GM18858 (cell line): Measurements from ENCODE around the gene GREM2.

Experiments
- ATAC-seq: cut with Tn5 transposase; IDR thresholded peaks from one replicate; pipeline ENCODE4 v1.9.1; 2021; ENCODE audit not compliant: unreplicated experiment

GREM2 gene

GRCh38 chr1:240611619-240612480 lies at the start of gene GREM2:
Gene GREM2 (minus strand): TSS chr1:240612155. CDS start chr1:240493475, 118,680 bp downstream.
- ATAC-seq = peak; percentile 76

GRCh38 chr1:240658312-240658960 lies 46.5 kb upstream of the GREM2 start:
- no peak for ATAC-seq

- no peak for ATAC-seq
Observed at GRCh38 chr1:240656531-240656930, 44.6 kb upstream of the GREM2 start.

- no peak for ATAC-seq
Observed at GRCh38 chr1:240652961-240653409, 41.0 kb upstream of the GREM2 start.

GRCh38 chr1:240652549-240652948 lies 40.6 kb upstream of the GREM2 start:
- no peak for ATAC-seq

- ATAC-seq = no peak
Observed at GRCh38 chr1:240650877-240651276, 38.9 kb upstream of the GREM2 start.

GRCh38 chr1:240649733-240650721 lies 38.1 kb upstream of the GREM2 start:
- no peak for ATAC-seq

GRCh38 chr1:240646571-240647240 lies 34.8 kb upstream of the GREM2 start:
- no peak for ATAC-seq

GRCh38 chr1:240644732-240645131 lies 32.8 kb upstream of the GREM2 start:
- no peak for ATAC-seq

GRCh38 chr1:240635466-240636256 lies 23.7 kb upstream of the GREM2 start:
- no peak for ATAC-seq

- no peak for ATAC-seq
Observed at GRCh38 chr1:240630409-240630808, 18.5 kb upstream of the GREM2 start.

GRCh38 chr1:240621249-240621648 lies 9.3 kb upstream of the GREM2 start:
- no peak for ATAC-seq

GRCh38 chr1:240619906-240620621 lies 8.1 kb upstream of the GREM2 start:
- ATAC-seq = no peak

GRCh38 chr1:240619357-240619756 lies 7.4 kb upstream of the GREM2 start:
- no peak for ATAC-seq

GRCh38 chr1:240618946-240619345 lies 7.0 kb upstream of the GREM2 start:
- no peak for ATAC-seq

- no peak for ATAC-seq
Observed at GRCh38 chr1:240616018-240616417, 4.1 kb upstream of the GREM2 start.

- ATAC-seq = no peak
Observed at GRCh38 chr1:240613356-240614142, 1.6 kb upstream of the GREM2 start.

- ATAC-seq = no peak
Observed at GRCh38 chr1:240612811-240613210, 856 bp upstream of the GREM2 start.
